HCEC 1CT (cell line): ENCODE measurements around the gene DGKH.
A peak's percentile ranks its signal among the peaks of the same experiment; 100 is the strongest.

Experiments used
- DNase-seq: peaks from one replicate; pipeline ENCODE4 v3.0.0-alpha.2; 2017

Gene DGKH

GRCh38 chr13:42258747-42259146 lies 210.3 kb downstream of the DGKH start:
- DNase-seq = no peak

- no peak for DNase-seq
Observed at GRCh38 chr13:42259515-42259914, 211.1 kb downstream of the DGKH start.

GRCh38 chr13:42260903-42261654 lies 212.6 kb downstream of the DGKH start:
- DNase-seq = no peak

- DNase-seq = peak; percentile 74
Observed at GRCh38 chr13:42266473-42266872, 218.0 kb downstream of the DGKH start.

DNA sequence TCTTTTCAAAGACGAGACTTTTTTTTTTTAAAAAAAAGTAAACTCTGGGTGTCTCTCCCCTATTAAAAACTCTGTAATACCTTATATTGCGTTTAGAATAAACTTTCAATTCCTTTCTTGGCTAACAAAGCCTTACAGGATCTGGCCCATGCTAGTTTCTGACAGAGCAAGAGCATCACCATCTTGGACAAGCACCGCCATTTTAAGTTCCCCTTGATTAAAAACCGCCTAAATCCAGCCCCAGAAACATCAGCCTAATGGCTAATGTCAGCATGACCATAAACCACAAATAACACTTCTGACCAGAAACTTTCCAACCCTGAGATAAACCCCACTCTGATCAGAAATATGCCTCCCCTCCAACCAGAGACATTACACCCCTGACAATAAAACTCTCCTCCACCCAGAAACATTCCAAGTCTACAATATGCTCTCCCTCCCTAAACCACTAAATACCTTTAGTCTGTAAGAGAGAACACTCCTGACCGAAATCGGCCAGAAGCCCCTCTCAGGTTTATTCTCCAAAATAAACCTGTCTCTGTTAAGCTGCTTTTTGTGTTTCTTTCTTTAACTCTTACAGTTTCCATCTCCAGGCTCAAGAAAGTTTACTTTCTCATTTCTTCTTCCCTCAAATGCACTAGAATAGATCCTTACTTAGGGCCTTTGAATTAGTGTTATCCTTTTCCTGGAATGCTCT lies 221.9 kb downstream of the DGKH start:
- DNase-seq = no peak

DNA sequence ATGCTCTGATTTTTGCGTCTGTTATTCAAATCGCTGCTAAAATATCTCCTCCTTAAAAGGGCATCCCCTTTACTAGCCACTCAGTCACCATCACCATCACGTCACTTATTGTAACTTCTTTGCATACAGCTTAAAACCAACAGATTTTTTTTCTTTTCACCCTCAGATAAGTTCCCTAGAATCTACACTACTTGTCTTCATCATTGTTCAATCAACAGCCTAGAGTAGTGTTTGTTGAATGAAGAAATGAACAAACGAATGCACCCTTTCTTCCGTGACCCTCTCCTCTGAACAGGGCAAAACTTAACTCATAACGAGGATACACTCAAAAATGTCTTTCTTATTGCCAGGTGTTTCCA lies 222.4 kb downstream of the DGKH start:
- no peak for DNase-seq

GRCh38 chr13:42271337-42272114 lies 223.1 kb downstream of the DGKH start:
- DNase-seq = peak; percentile 99

DNA sequence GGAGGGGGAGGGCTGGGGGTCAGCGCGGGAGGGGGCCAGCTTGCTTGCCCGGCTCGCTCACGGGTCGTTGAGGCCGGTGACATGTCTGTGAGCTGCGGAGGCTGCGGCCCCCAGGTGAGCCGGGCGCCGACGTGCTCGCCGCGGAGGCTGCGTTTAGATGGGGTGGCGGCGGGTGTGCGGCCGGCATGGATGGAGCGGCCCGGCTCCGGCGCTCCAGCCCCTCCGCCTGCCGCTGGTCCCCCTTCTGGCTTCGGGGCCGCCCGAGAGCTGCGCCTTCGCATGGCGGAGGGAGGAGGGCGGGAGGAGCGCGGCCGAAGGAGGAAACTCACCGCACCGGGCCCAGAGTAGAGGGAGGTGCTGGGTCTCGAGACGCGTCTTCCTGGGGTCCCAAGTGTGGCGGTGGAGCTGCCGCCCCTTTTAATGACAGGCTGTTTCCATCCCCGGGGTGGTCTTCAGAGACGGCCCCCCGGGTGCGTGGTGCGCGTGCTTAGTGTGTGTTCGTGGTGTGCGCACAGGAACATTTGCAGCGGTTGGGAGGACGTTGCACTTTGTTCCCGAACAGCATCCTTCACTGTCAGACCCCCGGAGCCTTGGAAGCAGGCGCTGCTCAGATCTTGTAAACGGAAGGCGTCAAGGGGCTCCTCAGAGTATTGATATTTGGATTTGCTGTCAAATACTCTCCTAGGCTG lies 223.8 kb downstream of the DGKH start, which contains the start of gene AKAP11:
Gene AKAP11, plus strand, starts transcription at position 38 of the 689 bp plus-strand sequence. CDS start 14,197 bp downstream, outside the sequence.
- peak; percentile 36 for DNase-seq

- DNase-seq = no peak
Observed at GRCh38 chr13:42272804-42273175, 224.3 kb downstream of the DGKH start.

- DNase-seq = no peak
Observed at GRCh38 chr13:42274386-42275097, 226.1 kb downstream of the DGKH start.

DNA sequence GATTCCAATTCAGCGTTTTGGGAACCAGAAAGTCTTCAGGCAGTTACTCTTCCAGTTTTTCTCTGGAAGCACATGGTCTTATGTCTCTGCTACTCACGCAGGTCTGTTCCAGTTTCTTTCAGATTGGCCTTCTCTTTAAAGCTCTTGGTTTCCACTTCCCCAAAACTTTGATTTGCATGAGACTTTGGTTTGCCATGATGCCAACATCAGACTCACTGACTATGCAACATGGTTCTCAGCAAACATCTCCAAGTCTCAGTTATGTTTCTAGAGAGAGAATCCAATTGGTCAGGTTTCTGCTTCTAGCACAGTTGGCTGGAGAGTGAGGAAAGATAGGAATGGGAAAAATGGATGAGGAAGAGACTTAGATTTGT lies 226.6 kb downstream of the DGKH start:
- DNase-seq = no peak

DNA sequence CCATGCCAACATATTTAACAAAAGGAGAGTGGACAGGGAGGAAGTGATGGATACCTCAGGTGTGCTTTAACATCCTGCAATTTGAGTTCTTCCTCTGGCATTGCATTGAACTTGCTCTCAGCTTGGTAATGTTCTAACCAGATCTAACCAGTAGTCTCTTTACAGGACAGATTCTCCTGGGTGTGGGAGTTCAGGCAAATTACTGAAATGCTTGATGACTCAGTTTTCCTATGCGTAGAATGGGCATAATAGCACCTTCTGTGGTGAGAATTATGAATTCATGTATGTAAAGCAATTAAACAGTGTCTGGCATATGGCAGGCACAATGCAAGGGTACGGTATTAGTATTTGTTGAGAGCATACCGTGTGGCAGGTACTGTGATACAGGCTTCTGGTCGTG lies 227.1 kb downstream of the DGKH start:
- no peak for DNase-seq

DNA sequence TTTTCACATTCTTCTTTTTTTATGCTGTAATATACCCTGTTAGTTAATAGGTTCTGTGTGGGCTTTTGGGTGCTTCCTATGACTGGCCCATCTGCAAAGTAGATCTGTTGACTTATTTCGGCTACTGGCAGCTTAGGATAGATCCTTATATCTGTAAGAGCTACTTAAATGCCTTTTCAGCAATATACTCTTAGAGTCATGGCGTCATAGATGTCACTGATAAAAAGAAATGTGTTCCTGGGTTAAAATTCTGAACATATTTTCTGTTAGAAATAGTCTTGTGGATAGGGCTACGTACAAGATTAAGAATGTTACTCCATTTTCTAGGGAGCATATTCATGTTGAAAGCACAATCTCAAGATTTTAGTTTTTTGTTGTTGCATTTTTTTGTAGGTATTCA lies 228.2 kb downstream of the DGKH start:
- DNase-seq = no peak

DNA sequence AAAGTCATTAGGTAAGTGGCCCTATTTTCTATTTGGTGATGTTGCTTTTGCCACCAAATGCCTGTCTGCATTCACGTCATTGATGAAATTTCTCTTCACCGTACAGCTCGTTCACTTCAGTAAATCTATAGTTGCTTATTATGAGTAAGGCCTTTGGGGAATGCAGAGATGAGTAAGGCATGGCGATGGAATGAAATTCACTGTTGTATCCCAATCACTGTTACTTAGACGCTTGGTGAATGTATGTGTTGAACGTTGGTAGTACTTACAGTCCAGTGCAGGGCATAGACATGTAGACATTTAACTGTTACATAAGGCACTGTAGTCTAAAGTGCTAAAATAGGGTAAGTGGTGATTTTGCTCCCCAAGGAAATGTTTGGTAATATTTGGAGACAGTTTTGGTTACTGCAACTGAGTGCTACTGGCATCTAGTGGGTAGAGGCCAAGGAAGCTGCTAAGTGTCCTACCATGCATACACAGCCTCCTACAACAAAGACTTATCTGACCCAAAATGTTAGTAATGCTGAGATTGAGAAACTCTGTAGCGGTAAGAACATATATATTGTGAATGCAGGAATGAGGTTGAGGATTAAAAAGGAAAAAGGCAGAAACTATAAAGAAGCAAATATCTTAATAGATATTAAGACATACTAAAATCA lies 229.3 kb downstream of the DGKH start:
- DNase-seq = no peak

DNA sequence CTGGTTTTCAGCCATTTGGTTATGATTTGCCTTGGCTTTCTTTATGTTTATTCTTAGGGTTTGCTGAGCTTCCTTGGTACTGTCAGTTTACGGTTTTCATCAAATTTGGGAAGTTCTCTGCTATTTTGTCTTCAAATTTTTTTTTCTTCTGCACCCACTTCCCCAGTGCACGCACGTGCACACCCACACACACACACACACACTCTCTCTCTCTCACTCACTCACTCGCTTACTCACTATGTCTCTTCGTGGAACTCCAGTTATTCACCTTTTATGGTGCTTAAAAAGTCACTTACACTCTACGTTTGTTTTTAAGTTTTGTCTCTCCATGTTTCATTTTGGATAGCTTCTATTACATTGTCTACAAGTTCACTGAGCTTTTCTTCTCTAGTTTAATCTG lies 230.6 kb downstream of the DGKH start:
- DNase-seq = no peak

- no peak for DNase-seq
Observed at GRCh38 chr13:42279986-42280385, 231.5 kb downstream of the DGKH start.

DNA sequence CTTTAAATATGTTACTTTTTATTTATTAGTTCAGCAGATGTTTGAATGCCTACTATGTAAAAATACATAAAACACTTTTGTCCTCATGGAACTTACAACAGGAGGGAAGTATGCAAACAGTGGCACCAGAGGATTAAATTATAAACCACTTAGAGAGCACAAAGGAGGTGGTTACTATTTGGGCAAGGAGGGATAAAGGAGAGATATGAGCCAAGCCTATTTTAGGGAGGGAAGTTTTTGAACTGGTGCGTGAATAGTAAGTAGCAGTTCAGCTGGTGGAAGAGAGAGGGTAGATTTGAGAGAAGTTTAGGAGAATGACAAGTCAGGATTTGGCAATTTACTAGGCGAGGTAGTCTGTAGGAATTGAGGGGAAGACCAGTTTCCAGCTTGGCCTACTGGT lies 232.1 kb downstream of the DGKH start:
- DNase-seq = no peak

GRCh38 chr13:42283574-42283973 lies 235.1 kb downstream of the DGKH start:
- DNase-seq = no peak

- no peak for DNase-seq
Observed at GRCh38 chr13:42284068-42284467, 235.6 kb downstream of the DGKH start.
